A673 (cell line): ENCODE results near the gene RPS18. TPM values are rescaled to one million over a fixed set of nuclear protein-coding genes. Genes with fewer than 3 reads are reported as not detected.
"Not testable (repeated sequence)": the region's sequence is repeated elsewhere in the genome, so short reads cannot be mapped to it uniquely, and the experiment has no call there.

ENCODE experiments used
- Bru-seq: library from RNA; stranded (reverse); fragments of 400-500 nt; gene quantifications from one replicate; lab custom pipeline; 2021; lab: Mats Ljungman, UMichigan
- BruChase-seq, 2 experiments: library from RNA; stranded (reverse); fragments of 400-500 nt; gene quantifications; one replicate each; lab custom pipeline; 2021; lab: Mats Ljungman, UMichigan
- BruUV-seq: library from RNA; stranded (reverse); fragments of 400-500 nt; replicated peaks from 2 replicates; lab custom pipeline; 2021; lab: Mats Ljungman, UMichigan
- CTCF ChIA-PET: fragments of 300-600 bp; sonication (Branson Sonifier 250); formaldehyde crosslinking; loops from one replicate; lab custom pipeline; 2022; ENCODE audit warnings: antibody characterized with exemption; lab: Charles Lee
- POLR2A ChIA-PET: fragments of 300-600 bp; sonication (Branson Sonifier 250); formaldehyde crosslinking; loops from one replicate; lab custom pipeline; 2022; ENCODE audit warnings: antibody characterized with exemption; ENCODE audit not compliant: low non-redundant PET; lab: Charles Lee
- DNase-seq: peaks from one replicate; pipeline ENCODE4 v3.0.0-alpha.2; 2015; ENCODE audit warnings: low spot score
- H3K27ac ChIP-seq: fragments of 200-600 bp; sonication (generic); 2 replicates; pipeline ENCODE4 v1.5.1; 2016; ENCODE audit warnings: mixed run types, low read depth, mild to moderate bottlenecking, mixed read lengths, antibody characterized with exemption, low read length; ENCODE audit not compliant: poor library complexity, severe bottlenecking
- H3K27me3 ChIP-seq: fragments of 200-600 bp; sonication (generic); replicated peaks from 2 replicates; pipeline ENCODE4 v1.6.1; 2017; ENCODE audit warnings: mixed run types, low read depth, mild to moderate bottlenecking, mixed read lengths, antibody characterized with exemption, low read length; ENCODE audit not compliant: insufficient read depth, poor library complexity
- H3K36me3 ChIP-seq: fragments of 200-600 bp; sonication (generic); 2 replicates; pipeline ENCODE4 v1.6.1; 2016; ENCODE audit warnings: mixed run types, mild to moderate bottlenecking, mixed read lengths, antibody characterized with exemption, low read length; ENCODE audit not compliant: insufficient read depth, poor library complexity, severe bottlenecking
- H3K4me1 ChIP-seq: fragments of 200-600 bp; sonication (generic); 2 replicates; pipeline ENCODE4 v1.6.1; 2017; ENCODE audit warnings: mixed run types, mild to moderate bottlenecking, mixed read lengths, antibody characterized with exemption, low read length; ENCODE audit not compliant: insufficient read depth, poor library complexity, severe bottlenecking
- H3K4me3 ChIP-seq: fragments of 200-600 bp; sonication (generic); 2 replicates; pipeline ENCODE4 v1.5.1; 2016; ENCODE audit warnings: low read depth, mixed run types, mild to moderate bottlenecking, mixed read lengths, low read length; ENCODE audit not compliant: poor library complexity, severe bottlenecking
- H3K9me3 ChIP-seq: fragments of 200-600 bp; sonication (generic); 2 replicates; pipeline ENCODE4 v1.6.1; 2016; ENCODE audit warnings: mixed run types, low read depth, mild to moderate bottlenecking, mixed read lengths, antibody characterized with exemption, low read length; ENCODE audit not compliant: poor library complexity, severe bottlenecking
- CTCF ChIP-seq: fragments of 300-800, 200-600 bp; sonication (generic); conservative IDR thresholded peaks from 2 replicates; pipeline ENCODE4 v1.5.1; 2017; ENCODE audit warnings: low read depth, mild to moderate bottlenecking, antibody characterized with exemption, low read length, moderate library complexity, mixed read lengths
- EZH2 ChIP-seq: fragments of 200-600 bp; sonication (generic); IDR thresholded peaks from 2 replicates; pipeline ENCODE4 v1.6.1; 2017; ENCODE audit warnings: borderline replicate concordance, low read depth, mild to moderate bottlenecking, mixed read lengths, antibody characterized with exemption, low read length; ENCODE audit not compliant: poor library complexity, severe bottlenecking
- intact Hi-C: fragments of 100-400 bp; cut with micrococcal nuclease; formaldehyde crosslinking; loops from one replicate; pipeline ENCODE4 v1.10.0; 2022; ENCODE audit not compliant: unreplicated experiment
- long read RNA-seq: library from polyadenylated mRNA; stranded (forward); transcript quantifications from one replicate; pipeline ENCODE4 v2.0.0, GENCODE V29; 2022
- total RNA-seq: library from RNA; stranded (reverse); gene quantifications from 2 replicates; pipeline ENCODE4 v1.2.3, GENCODE V29; 2021

The RPS18 gene
- total RNA-seq (1,781 and 1,852 TPM in 2 replicates), Bru-seq, nascent RNA (percentile 99 among the genes with signal in this experiment), BruChase-seq, experiment 1, labeled RNA remaining after a 2-hour chase (percentile 97 among the genes with signal in this experiment), BruChase-seq, experiment 2, labeled RNA remaining after a 6-hour chase (percentile 99 among the genes with signal in this experiment)
- long read RNA-seq, transcript RPS18-236 (5 exons, 996 nt) = minor isoform, 14 of 377 reads
- long read RNA-seq, transcript RPS18-230 (6 exons, 613 nt) = major isoform, 339 of 377 reads
- long read RNA-seq, partial matches to known transcripts = 11 of 377 reads
- long read RNA-seq, other reads (novel, unspliced or antisense) = 8 of 377 reads

DNA sequence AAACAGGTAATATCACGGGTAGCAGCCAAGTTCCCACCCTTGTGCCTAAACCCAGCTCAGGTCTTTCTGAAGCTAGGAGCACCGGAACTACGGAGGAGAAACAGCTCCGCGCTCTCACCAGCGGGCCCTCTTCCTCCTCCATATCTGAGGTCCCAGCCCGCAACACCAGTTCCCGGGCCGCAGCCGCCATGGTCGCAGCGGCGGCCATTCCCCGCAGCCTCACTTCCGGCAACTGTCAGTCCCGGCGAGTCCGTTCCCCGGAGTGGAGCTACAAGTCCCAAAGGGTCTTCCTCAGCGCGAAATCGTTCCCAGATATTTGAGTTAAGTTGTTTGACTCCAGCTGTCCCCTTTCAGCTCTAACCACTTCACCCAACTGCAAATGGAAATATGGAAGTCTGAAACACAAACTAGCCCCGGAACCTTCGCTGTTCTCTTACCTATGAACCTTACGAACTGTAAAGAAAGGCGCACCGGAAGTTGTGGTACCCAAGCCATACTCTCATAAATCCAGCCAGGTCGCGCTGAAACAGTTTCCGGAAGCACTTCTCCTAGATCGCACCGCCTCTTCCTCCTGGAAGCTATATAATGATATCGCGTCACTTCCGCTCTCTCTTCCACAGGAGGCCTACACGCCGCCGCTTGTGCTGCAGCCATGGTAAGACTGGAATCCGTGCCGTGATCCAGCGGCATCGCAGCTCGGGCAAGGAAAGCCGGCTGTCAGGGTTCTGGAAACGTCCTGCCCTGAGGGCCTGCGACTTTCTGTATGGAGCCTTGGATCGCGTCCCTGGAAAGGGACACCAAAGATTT is at the start of gene RPS18, which contains the start of gene VPS52:
Gene RPS18, plus strand, starts transcription at position 608 of the 807 bp plus-strand sequence. Its CDS starts 45 bp downstream, at position 653.
Gene VPS52, minus strand, starts transcription at position 409 of the 807 bp plus-strand sequence. Its CDS starts 201 bp downstream, at position 208.
- Histone ChIP-seq H3K27ac (peak within 1 kb of the TSS; percentile 99), H3K4me3 (peak within 1 kb of the TSS; percentile 68), H3K36me3 (peaks cover 67% of the 10 kb centered on the region), H3K4me1 (peaks cover 36% of the 10 kb centered on the region), H3K27me3 (no peaks in the 10 kb centered on the region), H3K9me3 (no peaks in the 10 kb centered on the region)
- no TSS peak for BruUV-seq
- ChIA-PET CTCF (no interaction called here), POLR2A (interaction anchor here (0.6 to 1.0 kb wide), 3 partner anchors 17 to 300 kb away, joined by 3 to 4 read pairs (median 4); partner anchors contain the start of genes WDR46 and ZBTB22)
- TF ChIP-seq CTCF = no peak
- TF ChIP-seq EZH2 = no peak
- intact Hi-C loops = no loop called here
- DNase-seq = peak; percentile 99

- H3K4me3 ChIP-seq, H3K4me1 ChIP-seq, H3K36me3 ChIP-seq, POLR2A ChIA-PET, intact Hi-C loops, BruUV-seq, H3K27ac ChIP-seq, CTCF ChIA-PET, DNase-seq, H3K27me3 ChIP-seq, H3K9me3 ChIP-seq: not testable (repeated sequence)
These were observed 45.3 kb upstream of the RPS18 start for GRCh38 chr6:33226503-33227120.

DNA sequence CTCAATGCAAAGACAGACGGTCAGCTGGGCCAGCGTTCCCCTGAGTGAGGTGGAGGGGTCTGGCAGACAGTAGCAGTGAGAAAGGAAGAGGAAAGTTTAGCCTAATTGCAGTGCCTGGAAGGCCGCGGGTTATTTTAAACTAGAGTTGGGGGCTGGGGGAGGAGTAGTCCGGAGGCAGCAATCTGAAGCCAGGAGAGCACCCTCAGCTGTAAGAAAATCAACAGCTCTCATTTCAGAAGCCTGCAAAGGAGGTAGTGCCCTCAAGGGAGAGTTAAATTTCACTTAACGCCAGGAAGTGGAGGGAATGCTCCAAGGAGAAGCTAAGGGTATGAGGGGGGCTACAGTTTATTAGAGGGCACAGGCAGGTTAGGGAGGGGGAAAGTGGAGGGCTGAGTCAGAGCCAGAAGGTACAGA is 36.6 kb upstream of the RPS18 start:
- TF ChIP-seq EZH2 = no peak
- no peak for TF ChIP-seq CTCF
- intact Hi-C loops = no loop called here
- no peak for DNase-seq
- POLR2A ChIA-PET = interaction anchor here (0.5 kb wide), 1 partner anchor 21 kb away, joined by 11 read pairs; no protein-coding TSS in a partner anchor
- no peak overlapping the region for H3K27ac ChIP-seq
- no TSS peak for BruUV-seq
- no peaks in the 10 kb centered on the region for H3K36me3 ChIP-seq
- CTCF ChIA-PET = no interaction called here
- H3K4me3 ChIP-seq = no peak overlapping the region
- no peaks in the 10 kb centered on the region for H3K4me1 ChIP-seq
- H3K27me3 ChIP-seq = no peaks in the 10 kb centered on the region
- H3K9me3 ChIP-seq = no peaks in the 10 kb centered on the region
